Measurements from ENCODE around the gene RASGRP4. TPM values are rescaled to one million over a fixed set of nuclear protein-coding genes. Genes with fewer than 3 reads are reported as not detected.

Gene RASGRP4
- total RNA-seq, 3 donors from 2014 or later = 0.66 to 8.8 (median 1.6) TPM

- no peak for TF ChIP-seq POLR2AphosphoS5 (IDR thresholded peaks at IDR 0.05)
- no peak for TF ChIP-seq POLR2A (IDR thresholded peaks at IDR 0.05)
- TF ChIP-seq CTCF (IDR thresholded peaks at IDR 0.05) = no peak
- Histone ChIP-seq H3K9me3 (no peaks in the 10 kb centered on the region), H3K4me3 (no peak overlapping the region), H3K4me1 (no peaks in the 10 kb centered on the region), H3K36me3 (no peaks in the 10 kb centered on the region), H3K27me3 (no peaks in the 10 kb centered on the region), H3K27ac (no peak overlapping the region)
- intact Hi-C loops (cut with DNase I; ENCODE audit: low total_unique reads) = no loop called here
- no peak for DNase-seq (ENCODE audit: low spot score in 2 of 2)
These were observed 26.7 kb upstream of the RASGRP4 start for GRCh38 chr19:38452430-38453366.

DNA sequence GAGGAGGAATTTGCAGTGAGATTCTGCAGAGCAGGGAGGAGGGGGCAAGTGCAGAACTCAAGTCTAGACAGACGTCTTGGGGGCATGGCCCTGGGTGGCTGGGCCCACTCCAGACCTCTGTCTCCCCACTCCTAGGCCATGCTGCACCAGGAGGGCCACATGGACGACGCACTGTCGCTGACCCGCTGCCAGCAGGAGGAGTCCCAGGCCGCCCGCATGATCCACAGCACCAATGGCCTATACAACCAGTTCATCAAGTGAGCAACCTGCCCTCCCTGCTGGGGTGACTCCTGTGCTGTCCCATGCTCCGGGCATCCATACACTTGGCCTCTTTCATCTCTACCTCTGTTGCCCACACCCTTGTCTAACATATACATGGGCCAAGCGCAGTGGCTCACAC lies 25.6 kb upstream of the RASGRP4 start:
- no peaks in the 10 kb centered on the region for H3K4me1 ChIP-seq
- no peaks in the 10 kb centered on the region for H3K27me3 ChIP-seq
- TF ChIP-seq CTCF (IDR thresholded peaks at IDR 0.05) (no peak), POLR2A (IDR thresholded peaks at IDR 0.05) (no peak), POLR2AphosphoS5 (IDR thresholded peaks at IDR 0.05) (no peak)
- no peak overlapping the region for H3K27ac ChIP-seq
- intact Hi-C loops (cut with DNase I; ENCODE audit: low total_unique reads) = no loop called here
- H3K9me3 ChIP-seq = no peaks in the 10 kb centered on the region
- no peak overlapping the region for H3K4me3 ChIP-seq
- DNase-seq (ENCODE audit: low spot score in 2 of 2) = no peak
- H3K36me3 ChIP-seq = no peaks in the 10 kb centered on the region

DNA sequence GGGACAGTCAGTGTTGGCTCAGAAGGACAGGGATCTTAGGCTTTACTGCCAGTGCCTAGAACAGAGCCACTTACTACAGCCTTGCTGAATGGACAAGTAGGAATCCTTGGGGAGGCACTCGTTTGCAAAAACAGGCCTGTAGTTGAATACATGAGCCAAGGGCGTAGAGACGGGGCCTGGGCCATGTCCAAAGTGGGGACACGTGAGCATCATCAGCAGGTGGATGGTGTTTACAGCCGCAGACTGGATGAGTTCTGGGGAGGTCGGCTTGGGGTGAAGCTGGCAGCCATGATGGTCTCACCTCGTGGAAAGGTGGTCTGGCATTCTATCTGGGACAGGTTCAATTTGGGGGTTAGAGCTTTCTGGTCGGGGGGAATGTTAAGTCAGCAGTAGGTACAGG lies 25.0 kb upstream of the RASGRP4 start:
- Histone ChIP-seq H3K27ac (no peak overlapping the region), H3K4me1 (no peaks in the 10 kb centered on the region), H3K4me3 (no peak overlapping the region), H3K9me3 (no peaks in the 10 kb centered on the region), H3K27me3 (no peaks in the 10 kb centered on the region), H3K36me3 (no peaks in the 10 kb centered on the region)
- intact Hi-C loops (cut with DNase I; ENCODE audit: low total_unique reads) = no loop called here
- TF ChIP-seq POLR2AphosphoS5 (IDR thresholded peaks at IDR 0.05) (no peak), CTCF (IDR thresholded peaks at IDR 0.05) (no peak), POLR2A (IDR thresholded peaks at IDR 0.05) (no peak)
- DNase-seq (ENCODE audit: low spot score in 2 of 2) = no peak

- Histone ChIP-seq H3K27me3 (no peaks in the 10 kb centered on the region), H3K27ac (no peak overlapping the region), H3K36me3 (no peaks in the 10 kb centered on the region), H3K9me3 (no peaks in the 10 kb centered on the region), H3K4me1 (no peaks in the 10 kb centered on the region), H3K4me3 (no peak overlapping the region)
- intact Hi-C loops (cut with DNase I; ENCODE audit: low total_unique reads) = no loop called here
- DNase-seq (ENCODE audit: low spot score in 2 of 2) = no peak
- TF ChIP-seq CTCF (IDR thresholded peaks at IDR 0.05) = no peak
These were observed 23.5 kb upstream of the RASGRP4 start for GRCh38 chr19:38449518-38449917.

DNA sequence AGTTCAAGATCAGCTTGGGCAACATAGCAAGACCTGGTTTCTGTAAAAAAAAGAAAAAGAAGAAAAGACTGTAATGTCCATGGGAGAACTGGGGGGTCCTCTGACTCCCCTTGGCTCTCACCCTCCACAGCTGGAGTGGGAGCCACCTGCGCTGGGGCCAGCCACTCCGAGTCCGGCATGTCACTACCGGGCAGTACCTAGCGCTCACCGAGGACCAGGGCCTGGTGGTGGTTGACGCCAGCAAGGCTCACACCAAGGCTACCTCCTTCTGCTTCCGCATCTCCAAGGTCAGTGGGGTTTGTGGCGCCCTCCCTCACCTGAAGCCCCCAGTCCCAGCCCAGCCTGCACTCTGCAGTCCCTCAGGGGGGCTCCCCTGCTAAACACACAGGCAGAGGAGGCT lies 22.2 kb upstream of the RASGRP4 start:
- Histone ChIP-seq H3K27me3 (no peaks in the 10 kb centered on the region), H3K9me3 (no peaks in the 10 kb centered on the region), H3K4me3 (no peak overlapping the region), H3K4me1 (no peaks in the 10 kb centered on the region), H3K36me3 (no peaks in the 10 kb centered on the region), H3K27ac (no peak overlapping the region)
- DNase-seq (ENCODE audit: low spot score in 2 of 2) = no peak
- intact Hi-C loops (cut with DNase I; ENCODE audit: low total_unique reads) = no loop called here
- TF ChIP-seq POLR2AphosphoS5 (IDR thresholded peaks at IDR 0.05) = no peak
- no peak for TF ChIP-seq POLR2A (IDR thresholded peaks at IDR 0.05)
- TF ChIP-seq CTCF (IDR thresholded peaks at IDR 0.05) = no peak

All from breast epithelium (tissue), 4 donors.